HCT116 (cell line): Measurements from ENCODE around the gene ANO3. TPM values are rescaled to one million over a fixed set of nuclear protein-coding genes. Genes with fewer than 3 reads are reported as not detected.

Experiments used
- ATAC-seq: fragments of 200-7000 bp; cut with Tn5 transposase; 2 replicates; pipeline ENCODE4 v1.9.1; 2020; ENCODE audit warnings: mild to moderate bottlenecking, moderate library complexity
- BruUV-seq: library from RNA; stranded (reverse); fragments of 400-500 nt; replicated peaks from 2 replicates; lab custom pipeline; 2021; lab: Mats Ljungman, UMichigan
- CTCF ChIA-PET: fragments of 300-600 bp; sonication (Branson Sonifier 250); formaldehyde crosslinking; loops from one replicate; lab custom pipeline; 2021; ENCODE audit warnings: antibody characterized with exemption; lab: Charles Lee
- POLR2A ChIA-PET: fragments of 300-600, 350-600 bp; sonication (Branson Sonifier 250); formaldehyde crosslinking; loops from one replicate; lab custom pipeline; 2021; ENCODE audit warnings: antibody characterized with exemption; lab: Charles Lee
- RAD21 ChIA-PET, 2 experiments: fragments of 300-600 bp; sonication (Branson Sonifier 250); formaldehyde crosslinking; loops; one replicate each; lab custom pipeline; 2023; ENCODE audit warnings: low total read pairs in 2 of 2; ENCODE audit not compliant: uncharacterized antibody in 2 of 2, unreplicated experiment in 2 of 2, low non-redundant PET in 1 of 2; lab: Charles Lee
- DNase-seq: peaks from one replicate; pipeline ENCODE4 v3.0.0-alpha.2; 2010; ENCODE audit warnings: low read depth, low spot score
- H2AFZ ChIP-seq: fragments of 200-600 bp; shearing (Covaris generic), sonication (generic); 2 replicates; pipeline ENCODE4 v1.6.1; 2017; ENCODE audit warnings: low read depth, mixed run types, mixed read lengths, antibody characterized with exemption, low read length; ENCODE audit not compliant: poor library complexity, severe bottlenecking
- H3K27ac ChIP-seq: 2 replicates; pipeline ENCODE4 v1.5.1; 2012; ENCODE audit warnings: low read depth, low read length
- H3K27me3 ChIP-seq: fragments of 200-600 bp; sonication (generic); 2 replicates; pipeline ENCODE4 v1.6.1; 2016; ENCODE audit warnings: mixed run types, low read length, mixed read lengths; ENCODE audit not compliant: insufficient read depth
- H3K36me3 ChIP-seq, 2 experiments: fragments of 200-500 bp in 1 of 2; fragments of 200-600 bp in 1 of 2; sonication (Bioruptor generic) in 1 of 2; sonication (generic) in 1 of 2; 2 replicates each; pipeline versions ENCODE4 v1.5.1 to v1.6.1; 2014 to 2016; ENCODE audit warnings: low read length in 2 of 2, inconsistent platforms in 1 of 2, mixed read lengths in 1 of 2, mixed run types in 1 of 2; ENCODE audit not compliant: insufficient read depth in 2 of 2, control insufficient read depth in 1 of 2
- H3K4me1 ChIP-seq, 2 experiments: fragments of 200-600 bp in 1 of 2; sonication (generic) in 1 of 2; 2 replicates each; pipeline versions ENCODE4 v1.5.1 to v1.6.1; 2012 to 2017; ENCODE audit warnings: low read length in 2 of 2, inconsistent platforms in 1 of 2, mild to moderate bottlenecking in 1 of 2, mixed read lengths in 1 of 2, mixed run types in 1 of 2, moderate library complexity in 1 of 2; ENCODE audit not compliant: insufficient read depth in 2 of 2, control insufficient read depth in 1 of 2
- H3K4me2 ChIP-seq: fragments of 200-600 bp; sonication (generic); 2 replicates; pipeline ENCODE4 v1.6.1; 2017; ENCODE audit warnings: mixed run types, low read length, mixed read lengths
- H3K4me3 ChIP-seq, 2 experiments: fragments of 200-600 bp in 1 of 2; sonication (generic) in 1 of 2; replicated peaks in 1 of 2; 2 replicates each; pipeline ENCODE4 v1.5.1; 2011 to 2016; ENCODE audit warnings: low read length in 2 of 2, control low read depth in 1 of 2, low read depth in 1 of 2, mild to moderate bottlenecking in 1 of 2, mixed read lengths in 1 of 2, mixed run types in 1 of 2
- H3K79me2 ChIP-seq: fragments of 200-600 bp; sonication (generic); 2 replicates; pipeline ENCODE4 v1.6.1; 2017; ENCODE audit warnings: mild to moderate bottlenecking, mixed run types, low read length, moderate library complexity, mixed read lengths; ENCODE audit not compliant: insufficient read depth
- H3K9ac ChIP-seq: fragments of 200-600 bp; sonication (generic); 2 replicates; pipeline ENCODE4 v1.6.1; 2016; ENCODE audit warnings: low read length, mixed read lengths
- H3K9me2 ChIP-seq: fragments of 200-600 bp; sonication (generic), shearing (Covaris generic); 2 replicates; pipeline ENCODE4 v1.6.1; 2017; ENCODE audit warnings: mixed run types, mild to moderate bottlenecking, moderate library complexity; ENCODE audit not compliant: insufficient read depth
- H3K9me3 ChIP-seq, 2 experiments: fragments of 200-500 bp in 1 of 2; fragments of 200-600 bp in 1 of 2; sonication (Bioruptor generic) in 1 of 2; sonication (generic) in 1 of 2; 2 replicates each; pipeline ENCODE4 v1.6.1; 2014 to 2017; ENCODE audit warnings: low read length in 2 of 2, mixed read lengths in 2 of 2, inconsistent platforms in 1 of 2, low read depth in 1 of 2, mild to moderate bottlenecking in 1 of 2, mixed run types in 1 of 2, moderate library complexity in 1 of 2; ENCODE audit not compliant: control insufficient read depth in 1 of 2, insufficient read depth in 1 of 2
- H4K20me1 ChIP-seq: fragments of 200-600 bp; sonication (generic), shearing (Covaris generic); 2 replicates; pipeline ENCODE4 v1.6.1; 2017; ENCODE audit warnings: mixed run types, mild to moderate bottlenecking, moderate library complexity; ENCODE audit not compliant: insufficient read depth
- EGR1 ChIP-seq: IDR thresholded peaks from 2 replicates; pipeline ENCODE4 v1.6.1; 2012; ENCODE audit warnings: low read depth
- EZH2phosphoT487 ChIP-seq: fragments of 200-600 bp; IDR thresholded peaks from 2 replicates; pipeline ENCODE4 v1.6.1; 2018; ENCODE audit warnings: antibody characterized with exemption, borderline replicate concordance
- JUND ChIP-seq: IDR thresholded peaks from 2 replicates; pipeline ENCODE4 v1.6.1; 2012
- POLR2A ChIP-seq: IDR thresholded peaks from 2 replicates; pipeline ENCODE4 v1.7.0; 2011; ENCODE audit warnings: borderline replicate concordance; ENCODE audit not compliant: insufficient read depth, insufficient read length; ENCODE audit errors: extremely low read depth
- POLR2AphosphoS5 ChIP-seq: IDR thresholded peaks from 2 replicates; pipeline ENCODE4 v1.6.1; 2011; ENCODE audit warnings: mild to moderate bottlenecking, low read depth, low read length, moderate library complexity
- RAD21 ChIP-seq: IDR thresholded peaks from 2 replicates; pipeline ENCODE4 v1.6.1; 2012; ENCODE audit warnings: low read depth, mild to moderate bottlenecking
- SIN3A ChIP-seq: IDR thresholded peaks from 2 replicates; pipeline ENCODE4 v1.6.1; 2012; ENCODE audit warnings: low read depth
- SRF ChIP-seq: IDR thresholded peaks from 2 replicates; pipeline ENCODE4 v1.6.1; 2012; ENCODE audit warnings: low read depth
- YY1 ChIP-seq: IDR thresholded peaks from 2 replicates; pipeline ENCODE4 v1.6.1; 2011; ENCODE audit warnings: low read length, low read depth, moderate library complexity, mild to moderate bottlenecking; ENCODE audit not compliant: insufficient replicate concordance; ENCODE audit errors: extremely low read depth
- intact Hi-C: fragments of 100-400 bp; cut with micrococcal nuclease; formaldehyde crosslinking; loops from 2 replicates; pipeline ENCODE4 v1.10.0; 2022
- total RNA-seq: library from RNA; stranded (reverse); gene quantifications from one replicate; pipeline ENCODE4 v1.2.1, GENCODE V29; 2021; ENCODE audit not compliant: unreplicated experiment
- TF ChIP-seq, protein P1 (sequence below): IDR thresholded peaks from 2 replicates; pipeline ENCODE4 v1.6.1; 2012; ENCODE audit warnings: low read depth
- TF ChIP-seq, protein P2 (sequence below): IDR thresholded peaks from 2 replicates; pipeline ENCODE4 v1.6.1; 2012

The ANO3 gene
- total RNA-seq, 1 experiment from 2014 or later: not detected

GRCh38 chr11:26572770-26573402, 241.0 kb downstream of the ANO3 start:
- Histone ChIP-seq H3K27me3 (no peaks in the 10 kb centered on the region), H3K9me3 (peaks cover 3 to 7% of the 10 kb centered on the region in 2 experiments; a peak in 3 of 4 replicates), H3K9ac (no peak overlapping the region), H4K20me1 (no peaks in the 10 kb centered on the region), H3K79me2 (no peaks in the 10 kb centered on the region), H3K27ac (no peak overlapping the region), H2AFZ (no peak overlapping the region), H3K4me2 (no peak overlapping the region), H3K9me2 (no peaks in the 10 kb centered on the region), H3K36me3 (no peaks in the 10 kb centered on the region), H3K4me3 (no peak overlapping the region), H3K4me1 (no peaks in the 10 kb centered on the region)
- DNase-seq: no peak
- ChIA-PET POLR2A (no interaction called here), RAD21 (no interaction called here), CTCF (no interaction called here)
- TF ChIP-seq EZH2phosphoT487 (no peak), RAD21 (no peak), JUND (no peak), POLR2A (no peak), POLR2AphosphoS5 (no peak), YY1 (no peak), SRF (no peak), SIN3A (no peak), EGR1 (no peak)
- TF ChIP-seq, protein P1, sequence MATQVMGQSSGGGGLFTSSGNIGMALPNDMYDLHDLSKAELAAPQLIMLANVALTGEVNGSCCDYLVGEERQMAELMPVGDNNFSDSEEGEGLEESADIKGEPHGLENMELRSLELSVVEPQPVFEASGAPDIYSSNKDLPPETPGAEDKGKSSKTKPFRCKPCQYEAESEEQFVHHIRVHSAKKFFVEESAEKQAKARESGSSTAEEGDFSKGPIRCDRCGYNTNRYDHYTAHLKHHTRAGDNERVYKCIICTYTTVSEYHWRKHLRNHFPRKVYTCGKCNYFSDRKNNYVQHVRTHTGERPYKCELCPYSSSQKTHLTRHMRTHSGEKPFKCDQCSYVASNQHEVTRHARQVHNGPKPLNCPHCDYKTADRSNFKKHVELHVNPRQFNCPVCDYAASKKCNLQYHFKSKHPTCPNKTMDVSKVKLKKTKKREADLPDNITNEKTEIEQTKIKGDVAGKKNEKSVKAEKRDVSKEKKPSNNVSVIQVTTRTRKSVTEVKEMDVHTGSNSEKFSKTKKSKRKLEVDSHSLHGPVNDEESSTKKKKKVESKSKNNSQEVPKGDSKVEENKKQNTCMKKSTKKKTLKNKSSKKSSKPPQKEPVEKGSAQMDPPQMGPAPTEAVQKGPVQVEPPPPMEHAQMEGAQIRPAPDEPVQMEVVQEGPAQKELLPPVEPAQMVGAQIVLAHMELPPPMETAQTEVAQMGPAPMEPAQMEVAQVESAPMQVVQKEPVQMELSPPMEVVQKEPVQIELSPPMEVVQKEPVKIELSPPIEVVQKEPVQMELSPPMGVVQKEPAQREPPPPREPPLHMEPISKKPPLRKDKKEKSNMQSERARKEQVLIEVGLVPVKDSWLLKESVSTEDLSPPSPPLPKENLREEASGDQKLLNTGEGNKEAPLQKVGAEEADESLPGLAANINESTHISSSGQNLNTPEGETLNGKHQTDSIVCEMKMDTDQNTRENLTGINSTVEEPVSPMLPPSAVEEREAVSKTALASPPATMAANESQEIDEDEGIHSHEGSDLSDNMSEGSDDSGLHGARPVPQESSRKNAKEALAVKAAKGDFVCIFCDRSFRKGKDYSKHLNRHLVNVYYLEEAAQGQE: no peak
- TF ChIP-seq, protein P2, sequence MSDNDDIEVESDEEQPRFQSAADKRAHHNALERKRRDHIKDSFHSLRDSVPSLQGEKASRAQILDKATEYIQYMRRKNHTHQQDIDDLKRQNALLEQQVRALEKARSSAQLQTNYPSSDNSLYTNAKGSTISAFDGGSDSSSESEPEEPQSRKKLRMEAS: no peak
- no peak for ATAC-seq
- intact Hi-C loops: no loop called here
- no TSS peak for BruUV-seq
